K562 (cell line): ENCODE results near the gene DNAJC11. TPM values are rescaled to one million over a fixed set of nuclear protein-coding genes. Genes with fewer than 3 reads are reported as not detected.

Experiments
- ATAC-seq: fragments of 200-7000 bp; cut with Tn5 transposase; 3 replicates; pipeline ENCODE4 v1.9.1; 2020; ENCODE audit warnings: moderate library complexity
- BruUV-seq: library from RNA; stranded (reverse); fragments of 400-500 nt; replicated peaks from 2 replicates; lab custom pipeline; 2021; lab: Mats Ljungman, UMichigan
- CTCF ChIA-PET: fragments of 300-600 bp; formaldehyde crosslinking; extraction: SDS; loops from one replicate; lab custom pipeline; 2021; ENCODE audit warnings: low intra/inter-chr PET ratio; lab: Yijun Ruan, JAX
- POLR2A ChIA-PET: fragments of 300-600, 350-650 bp; sonication (Branson Sonifier 250); formaldehyde crosslinking; extraction: SDS; loops from one replicate; lab custom pipeline; 2021; ENCODE audit warnings: antibody characterized with exemption, inconsistent platforms; lab: Yijun Ruan, JAX
- DNase-seq, 4 experiments: peaks; one replicate each; pipeline versions ENCODE4 v3.0.0 to v3.0.0-alpha.2; 2011 to 2018; ENCODE audit warnings: low spot score in 3 of 4, mixed read lengths in 3 of 4; ENCODE audit errors: extremely low read depth in 1 of 4
- FAIRE-seq: peaks from 2 replicates; lab custom pipeline; 2011; peaks lifted over from hg19 to GRCh38; lab: Jason Lieb, UNC
- H2AFZ ChIP-seq: 2 replicates; pipeline ENCODE4 v1.6.0; 2011; ENCODE audit warnings: low read depth, low read length, control low read depth, inconsistent platforms
- H3K27ac ChIP-seq: fragments of 200-600 bp; 3 replicates; pipeline ENCODE4 v1.8.0; 2011; ENCODE audit warnings: low read depth, mild to moderate bottlenecking, control low read depth, inconsistent platforms, low read length, moderate library complexity, mixed read lengths; ENCODE audit errors: extremely low read depth
- H3K27me3 ChIP-seq, 2 experiments: fragments of 300-600 bp in 1 of 2; 2 replicates in 1 of 2; 3 replicates in 1 of 2; pipeline versions ENCODE4 v1.6.0 to v1.8.0; 2011; ENCODE audit warnings: inconsistent platforms in 2 of 2, low read length in 2 of 2, mild to moderate bottlenecking in 1 of 2, mixed read lengths in 1 of 2, moderate library complexity in 1 of 2; ENCODE audit not compliant: control insufficient read depth in 2 of 2, insufficient read depth in 2 of 2
- H3K36me3 ChIP-seq: fragments of 300-600 bp; 3 replicates; pipeline ENCODE4 v1.8.0; 2011; ENCODE audit warnings: mild to moderate bottlenecking, low read length, inconsistent platforms; ENCODE audit not compliant: control insufficient read depth, insufficient read depth
- H3K4me1 ChIP-seq, 2 experiments: fragments of 200-600 bp in 1 of 2; replicated peaks in 1 of 2; 2 replicates in 1 of 2; 3 replicates in 1 of 2; pipeline versions ENCODE4 v1.5.1 to v1.8.0; 2011; ENCODE audit warnings: inconsistent platforms in 2 of 2, low read length in 2 of 2, mild to moderate bottlenecking in 1 of 2, mixed read lengths in 1 of 2, moderate library complexity in 1 of 2; ENCODE audit not compliant: control insufficient read depth in 2 of 2, insufficient read depth in 2 of 2
- H3K4me2 ChIP-seq: 2 replicates; pipeline ENCODE4 v1.6.1; 2011; ENCODE audit warnings: low read length, control low read depth, inconsistent platforms, mixed read lengths; ENCODE audit not compliant: insufficient read depth
- H3K4me3 ChIP-seq: fragments of 200-600 bp; sonication (generic), shearing (Covaris generic); 2 replicates; pipeline ENCODE4 v1.5.1; 2016; ENCODE audit warnings: control low read depth, inconsistent platforms
- H3K79me2 ChIP-seq: fragments of 200-600 bp; 3 replicates; pipeline ENCODE4 v1.8.0; 2011; ENCODE audit warnings: low read length, inconsistent platforms; ENCODE audit not compliant: control insufficient read depth, insufficient read depth
- H3K9ac ChIP-seq, 2 experiments: 2 replicates each; pipeline versions ENCODE4 v1.6.0 to v1.6.1; 2011; ENCODE audit warnings: low read depth in 2 of 2, low read length in 2 of 2, control low read depth in 1 of 2, inconsistent platforms in 1 of 2, mild to moderate bottlenecking in 1 of 2, mixed read lengths in 1 of 2; ENCODE audit not compliant: insufficient read depth in 1 of 2
- H3K9me1 ChIP-seq: one replicate; pipeline ENCODE4 v1.6.0; 2011; ENCODE audit warnings: inconsistent platforms, mild to moderate bottlenecking, low read length, moderate library complexity; ENCODE audit not compliant: control insufficient read depth, insufficient read depth
- H3K9me3 ChIP-seq: replicated peaks from 2 replicates; pipeline ENCODE4 v1.5.1; 2011; ENCODE audit warnings: low read depth, low read length, inconsistent platforms; ENCODE audit not compliant: control insufficient read depth, insufficient read depth
- H4K20me1 ChIP-seq: replicated peaks from 2 replicates; pipeline ENCODE4 v1.6.1; 2011; ENCODE audit warnings: low read length, inconsistent platforms, mixed read lengths; ENCODE audit not compliant: control insufficient read depth, insufficient read depth
- ESRRA ChIP-seq: fragments of 450-650 bp; IDR thresholded peaks from 2 replicates; pipeline ENCODE4 v1.6.1; 2014; ENCODE audit warnings: low read depth, mild to moderate bottlenecking, moderate library complexity, borderline replicate concordance
- PHB2 ChIP-seq: fragments of 450-650 bp; IDR thresholded peaks from 2 replicates; pipeline ENCODE4 v1.6.1; 2017; ENCODE audit warnings: low read depth
- POLR2A ChIP-seq: fragments of 450-650 bp; conservative IDR thresholded peaks from 2 replicates; pipeline ENCODE4 v1.6.1; 2016
- PREB ChIP-seq: sonication (generic); formaldehyde crosslinking; IDR thresholded peaks from 2 replicates; pipeline ENCODE4 v1.8.1; 2023; ENCODE audit warnings: mild to moderate bottlenecking, missing genetic modification reagents
- RBBP5 ChIP-seq: fragments of 200-600 bp; sonication (generic); IDR thresholded peaks from 2 replicates; pipeline ENCODE4 v1.6.1; 2012; ENCODE audit warnings: borderline replicate concordance, mild to moderate bottlenecking, low read length, control low read depth, inconsistent platforms; ENCODE audit not compliant: insufficient read depth, poor library complexity, severe bottlenecking
- TCF3 ChIP-seq: sonication (generic); formaldehyde crosslinking; IDR thresholded peaks from 2 replicates; pipeline ENCODE4 v1.4.0; 2020; ENCODE audit warnings: mild to moderate bottlenecking, missing genetic modification reagents
- TRIM25 ChIP-seq: fragments of 450-650 bp; IDR thresholded peaks from 2 replicates; pipeline ENCODE4 v1.7.0; 2016; ENCODE audit warnings: borderline replicate concordance
- ZNF668 ChIP-seq: fragments of 250-450 bp; sonication (Bioruptor Pico); IDR thresholded peaks from 2 replicates; pipeline ENCODE4 v1.8.0; 2022; ENCODE audit warnings: mild to moderate bottlenecking, inconsistent platforms
- ZNF717 ChIP-seq: fragments of 250-450 bp; sonication (Bioruptor Pico); IDR thresholded peaks from 2 replicates; pipeline ENCODE4 v1.5.0; 2021
- ZNF77 ChIP-seq: fragments of 250-450 bp; sonication (Bioruptor Pico); IDR thresholded peaks from 2 replicates; pipeline ENCODE4 v1.5.0; 2020
- ZNF785 ChIP-seq: fragments of 250-450 bp; sonication (Bioruptor Pico); IDR thresholded peaks from 2 replicates; pipeline ENCODE4 v1.4.0; 2020; ENCODE audit warnings: mild to moderate bottlenecking
- WGBS: fragments of 100-300 bp; shearing (Covaris generic); methylation state at CpG from one replicate; pipeline ENCODE4 v1.1.6; 2016; ENCODE audit warnings: low coverage, mixed read lengths; ENCODE audit not compliant: insufficient coverage; ENCODE audit errors: missing lambda C conversion rate; 5-methylcytosine and 5-hydroxymethylcytosine counted together
- in situ Hi-C: fragments of 300-500 bp; cut with MboI; formaldehyde crosslinking; loops from 4 replicates; pipeline ENCODE4 v1.15.0; 2018; ENCODE audit warnings: inconsistent platforms, mixed read lengths
- intact Hi-C: fragments of 100-400 bp; cut with micrococcal nuclease; formaldehyde crosslinking; loops from 2 replicates; pipeline ENCODE4 v1.14.2; 2022
- polyA plus RNA-seq, 8 experiments: library from polyadenylated mRNA; depleted of rRNA in 4 of 8; stranded (reverse) in 5 of 8; unstranded in 3 of 8; fragments of >200 nt; fragmentation: Nextera tagmentation in 2 of 8; fragmentation: Illumina TruSeq in 1 of 8; extraction: Ambion mirVana in 2 of 8; extraction: Trizol in 1 of 8; gene quantifications; 2 replicates each; pipeline versions ENCODE4 v1.2.1 to v1.2.3, GENCODE V29; 2011 to 2014; ENCODE audit warnings: inconsistent platforms in 1 of 8, missing spikeins in 1 of 8
- total RNA-seq, 7 experiments: library from RNA; depleted of rRNA in 6 of 7; stranded (reverse); fragments of >200 nt in 6 of 7; fragmentation: Illumina TruSeq in 2 of 7; extraction: Trizol in 2 of 7; gene quantifications; 2 replicates each; pipeline versions ENCODE4 v1.2.1 to v1.2.3, GENCODE V29; 2011 to 2021; ENCODE audit warnings: low replicate concordance in 1 of 7

Gene DNAJC11
- total and polyA plus RNA-seq, 9 of the 15 experiments (the other 6 are each of a cell fraction or from before 2014, with no cell fraction given): 14.1 to 123 (median 76.6) TPM

- TF ChIP-seq POLR2A (no peak), ESRRA (0 out of 2 replicates have a peak, but pooled peaks have one; percentile 14)
- TF ChIP-seq, all 486 proteins: peak for 1
- Histone ChIP-seq H3K79me2 (peaks cover 85% of the 10 kb centered on the region), H3K4me2 (no peak overlapping the region), H2AFZ (no peak overlapping the region), H3K27me3 (no peaks in the 10 kb centered on the region), H3K36me3 (peaks cover 62% of the 10 kb centered on the region), H3K4me1 (peaks cover 8% of the 10 kb centered on the region in 2 experiments; a peak in 3 of 5 replicates), H3K4me3 (no peak overlapping the region), H3K27ac (no peak overlapping the region), H3K9ac (no peak overlapping the region), H4K20me1 (peaks cover 6% of the 10 kb centered on the region; the same call in 1 of the 2 replicates), H3K9me3 (no peaks in the 10 kb centered on the region), H3K9me1 (no peaks in the 10 kb centered on the region)
- no TSS peak for BruUV-seq
- in situ Hi-C loops (no loop called here), intact Hi-C loops (no loop called here)
- no peak for DNase-seq
- WGBS: 74% methylated on average over 2 of the region's 2 CpGs
- FAIRE-seq: no peak
- ChIA-PET CTCF (no interaction called here), POLR2A (no interaction called here)
- no peak for ATAC-seq
Observed at GRCh38 chr1:6695868-6696267, 5.7 kb downstream of the DNAJC11 start.

GRCh38 chr1:6694121-6694713 is 7.4 kb downstream of the DNAJC11 start:
- Histone ChIP-seq H4K20me1 (no peaks in the 10 kb centered on the region; the same call in 1 of the 2 replicates), H3K79me2 (peaks cover 85% of the 10 kb centered on the region), H2AFZ (no peak overlapping the region), H3K36me3 (peaks cover 57% of the 10 kb centered on the region), H3K9me1 (no peaks in the 10 kb centered on the region), H3K27me3 (no peaks in the 10 kb centered on the region), H3K4me3 (no peak overlapping the region), H3K9me3 (no peaks in the 10 kb centered on the region), H3K4me2 (no peak overlapping the region), H3K27ac (no peak overlapping the region)
- DNase-seq (no peak), FAIRE-seq (no peak), ATAC-seq (no peak)
- WGBS: 95% methylated on average over 10 of the region's 10 CpGs
- POLR2A ChIA-PET: interaction anchor here (0.7 to 3.6 kb wide), 6 partner anchors 11 to 616 kb away, joined by 3 to 13 read pairs (median 3); partner anchors contain the start of gene CAMTA1
- intact Hi-C loops: no loop called here
- CTCF ChIA-PET: no interaction called here
- in situ Hi-C loops: no loop called here
- TF ChIP-seq TRIM25: no peak
- TF ChIP-seq ZNF717 (CRISPR knock-in tag): no peak
- TF ChIP-seq ZNF785 (CRISPR knock-in tag): no peak
- no peak for TF ChIP-seq PHB2
- TF ChIP-seq ZNF77: no peak
- TF ChIP-seq ZNF668 (CRISPR knock-in tag): no peak
- TF ChIP-seq PREB (CRISPR knock-in tag): no peak
- TF ChIP-seq RBBP5: no peak
- TF ChIP-seq TCF3 (CRISPR knock-in tag): no peak
- TF ChIP-seq, all 486 proteins: peak for 0
- BruUV-seq: no TSS peak
- no peak overlapping the region for H3K9ac ChIP-seq
- peaks cover 0 to 8% of the 10 kb centered on the region in 2 experiments; a peak in 1 of 5 replicates for H3K4me1 ChIP-seq
